GM08714 (cell line): ENCODE measurements around the gene DUSP21.

Source experiments
- H3K4me3 ChIP-seq: fragments of 200-500 bp; sonication (Bioruptor generic); 2 replicates; pipeline ENCODE4 v1.5.1; 2014; ENCODE audit warnings: mild to moderate bottlenecking, low read length, inconsistent platforms
- ZNF274 ChIP-seq: IDR thresholded peaks from 2 replicates; pipeline ENCODE4 v1.6.1; 2012; ENCODE audit warnings: mild to moderate bottlenecking, low read depth, low read length

The DUSP21 gene

DNA sequence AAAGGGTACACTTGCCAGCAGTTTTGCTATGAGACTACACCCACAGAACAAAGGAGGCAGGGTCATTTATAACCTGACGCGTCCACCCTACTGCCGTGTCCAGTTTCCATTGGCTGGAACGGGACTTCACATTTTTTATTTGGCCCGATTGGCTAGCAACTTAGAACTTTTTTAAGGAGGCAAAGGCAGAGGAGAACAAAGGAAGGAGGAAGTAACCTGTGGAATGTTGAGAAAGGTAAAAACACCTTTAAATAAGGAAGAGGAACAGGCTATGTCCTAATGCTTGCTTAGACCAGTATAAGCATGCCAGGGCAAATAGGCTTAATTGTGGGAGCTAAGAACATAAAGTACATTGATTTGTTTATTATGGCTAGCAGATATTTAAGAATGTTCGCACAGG, 47.8 kb downstream of the DUSP21 start:
- H3K4me3 ChIP-seq, result no peak overlapping the region
- TF ChIP-seq ZNF274, result no peak
